Fibroblast of skin of left quadriceps (primary cell): ENCODE measurements around the gene LRRC52.
"Not testable (repeated sequence)": the region's sequence is repeated elsewhere in the genome, so short reads cannot be mapped to it uniquely, and the experiment has no call there.

Source experiments
- DNase-seq, 2 experiments: peaks; one replicate each; pipeline ENCODE4 v3.0.0-alpha.2; 2013; ENCODE audit warnings: low read depth in 2 of 2

LRRC52 gene

GRCh38 chr1:165580931-165581871 lies 37.4 kb downstream of the LRRC52 start:
- DNase-seq, result peak; percentile 55 to 70

DNA sequence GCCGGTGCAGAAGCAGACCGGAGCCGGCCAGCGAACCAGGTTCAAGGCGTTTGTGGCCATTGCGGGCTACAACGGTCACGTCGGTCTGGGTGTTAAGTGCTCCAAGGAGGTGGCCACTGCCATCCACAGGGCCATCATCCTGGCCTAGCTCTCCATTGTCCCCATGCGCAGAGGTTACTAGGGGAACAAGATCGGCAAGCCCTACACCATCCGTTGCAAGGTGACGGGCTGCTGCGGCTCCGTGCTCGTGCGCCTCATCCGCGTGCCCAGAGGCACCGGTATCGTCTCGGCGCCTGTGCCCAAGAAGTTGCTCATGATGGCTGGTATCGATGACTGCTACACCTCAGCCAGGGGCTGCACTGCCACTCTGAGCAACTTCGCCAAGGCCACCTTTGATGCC lies 38.1 kb downstream of the LRRC52 start:
- no peak for DNase-seq

DNA sequence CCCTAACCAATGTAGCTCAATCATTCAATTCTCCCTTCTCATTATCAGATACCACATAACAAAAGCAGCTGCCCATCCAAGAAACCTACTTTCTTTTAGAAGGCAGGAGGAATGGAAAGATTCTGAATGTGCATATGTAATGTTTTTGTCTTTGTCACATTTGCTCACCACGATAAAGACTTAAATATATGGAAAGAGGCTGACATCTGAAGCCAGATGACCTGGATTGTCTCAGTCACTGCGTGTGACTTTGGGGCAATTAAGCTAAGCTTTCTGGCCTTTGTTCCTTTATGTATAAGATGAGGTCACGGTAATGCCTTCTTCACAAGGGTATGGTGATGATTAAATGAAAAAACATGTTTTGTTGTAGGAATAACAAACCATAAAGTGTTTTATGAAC lies 42.6 kb downstream of the LRRC52 start:
- DNase-seq, result no peak

GRCh38 chr1:165591391-165591790 lies 47.6 kb downstream of the LRRC52 start:
- not testable (repeated sequence) for DNase-seq

DNA sequence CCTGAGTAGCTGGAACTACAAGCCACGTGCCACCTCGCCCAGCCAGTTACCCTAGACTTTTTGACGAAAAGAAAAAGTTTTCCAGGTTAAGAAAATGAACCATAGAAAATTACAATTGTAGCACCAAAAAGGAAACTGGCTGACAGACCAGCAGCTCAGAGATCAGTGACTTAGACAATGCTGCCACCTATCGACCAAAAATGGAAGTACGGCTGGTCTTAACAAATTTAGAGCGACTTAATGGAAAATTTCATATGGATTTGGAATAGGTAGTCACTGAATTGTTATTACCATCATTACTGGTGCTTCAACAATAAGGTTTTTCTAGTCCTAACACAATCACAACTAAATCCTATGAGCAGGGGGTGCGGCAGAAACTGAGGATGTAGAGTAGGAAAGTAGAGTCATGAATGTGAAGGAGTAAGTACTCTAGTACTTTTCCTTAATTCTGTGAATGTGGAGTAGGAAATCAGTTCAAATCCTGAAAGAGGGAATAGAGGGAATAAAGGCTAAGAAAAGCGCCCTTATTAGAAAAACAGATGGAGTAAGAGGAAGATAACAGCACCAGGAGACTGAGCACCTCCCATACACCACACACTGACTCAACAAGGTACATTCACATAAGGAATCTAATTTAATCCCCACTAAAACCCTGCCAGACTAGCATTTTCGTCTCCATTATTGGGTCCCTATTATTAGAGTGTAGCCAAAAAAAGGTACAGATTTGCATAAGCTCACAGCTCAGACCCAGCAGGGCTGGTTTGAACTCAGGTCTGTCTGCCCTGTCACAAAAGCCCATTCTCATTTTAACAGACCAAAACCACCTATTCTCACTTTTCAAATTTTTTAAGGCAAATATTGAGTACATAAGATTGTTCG lies 49.4 kb downstream of the LRRC52 start:
- DNase-seq, result peak; percentile 53 to 57

- peak; percentile 93 for DNase-seq
These were observed 51.6 kb downstream of the LRRC52 start for GRCh38 chr1:165595246-165595938.

- DNase-seq, result peak; percentile 91 to 92
These were observed 54.3 kb downstream of the LRRC52 start for GRCh38 chr1:165597883-165598675.

DNA sequence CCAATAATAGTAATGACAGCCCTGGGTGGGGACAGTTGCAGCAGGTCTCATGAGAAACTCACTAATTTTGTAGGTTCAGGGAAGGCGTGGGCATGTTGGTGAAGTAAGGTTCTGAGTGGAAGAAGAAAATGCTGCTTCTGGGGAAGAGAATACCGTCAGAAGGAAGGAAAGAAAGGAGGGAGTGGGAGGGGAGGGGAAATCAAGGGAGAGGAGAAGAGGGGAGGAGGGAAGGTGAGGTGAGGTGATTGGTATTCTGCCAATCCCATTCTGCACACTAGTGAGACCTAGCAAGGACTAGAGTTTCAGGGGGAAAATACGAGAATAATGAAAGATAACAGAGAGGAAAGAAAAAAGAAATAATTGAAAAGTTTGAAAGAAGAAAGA lies 54.9 kb downstream of the LRRC52 start:
- DNase-seq, result no peak

DNA sequence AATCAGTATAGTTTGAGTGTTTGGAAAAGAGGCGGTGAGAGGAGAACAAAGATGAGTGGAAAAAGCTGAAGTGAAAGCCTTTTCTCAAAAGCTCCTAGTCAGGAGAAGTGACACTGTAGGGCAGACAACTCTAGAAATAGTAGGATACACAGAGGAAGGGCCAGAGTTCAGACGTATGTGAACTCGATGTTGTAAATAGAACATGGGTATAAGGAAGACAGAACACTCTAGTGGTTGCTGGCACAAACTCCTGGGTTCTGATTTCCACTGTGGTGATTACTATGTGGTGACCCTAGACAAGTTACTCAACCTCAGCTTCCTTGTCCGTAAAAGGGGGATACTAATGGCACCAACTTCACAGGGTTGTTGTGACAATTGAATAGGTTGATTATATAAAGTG lies 57.0 kb downstream of the LRRC52 start:
- DNase-seq, result no peak

GRCh38 chr1:165603810-165604209 lies 60.0 kb downstream of the LRRC52 start:
- DNase-seq, result no peak

- DNase-seq, result no peak
These were observed 61.4 kb downstream of the LRRC52 start for GRCh38 chr1:165605246-165605645.

- DNase-seq, result not testable (repeated sequence)
These were observed 62.9 kb downstream of the LRRC52 start for GRCh38 chr1:165606676-165607075.

DNA sequence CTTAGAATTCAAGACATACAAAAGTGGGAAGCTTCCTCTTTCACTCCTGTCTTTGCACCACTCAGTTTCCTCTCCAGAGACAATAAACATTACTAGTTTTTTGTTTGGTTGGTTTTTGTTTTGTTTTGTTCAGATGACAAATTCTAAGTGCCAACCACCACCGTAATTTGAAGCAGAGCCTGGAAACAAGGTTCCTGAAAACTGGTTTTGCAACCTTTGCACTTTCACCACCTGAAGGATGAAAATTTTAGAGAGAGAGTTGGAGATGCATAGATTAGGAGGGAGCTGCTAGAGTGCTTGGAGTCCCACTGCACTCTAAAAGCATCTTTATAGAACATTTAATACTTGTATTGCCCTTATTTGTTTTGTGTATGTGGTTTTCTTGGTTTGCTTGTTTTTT lies 67.1 kb downstream of the LRRC52 start:
- no peak for DNase-seq

DNA sequence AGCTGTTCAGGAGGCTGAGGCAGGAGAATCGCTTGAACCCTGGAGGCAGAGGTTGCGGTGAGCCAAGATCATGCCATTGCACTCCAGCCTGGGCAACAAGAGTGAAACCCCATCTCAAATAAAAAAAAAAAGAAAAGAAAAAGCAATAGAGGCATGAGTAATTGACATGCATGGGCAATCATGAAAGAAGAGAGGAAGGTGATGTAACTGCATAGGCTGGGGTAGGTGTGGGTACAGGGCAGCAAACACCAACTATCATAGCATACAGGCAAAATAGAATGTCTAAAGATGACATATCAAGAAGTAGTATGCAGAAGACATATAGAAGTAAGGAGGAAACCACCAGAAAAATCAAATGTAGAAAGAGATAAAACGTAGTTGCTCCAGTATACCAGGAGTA lies 68.3 kb downstream of the LRRC52 start:
- DNase-seq, result no peak
